DOHH2 (cell line): Measurements from ENCODE around the gene COA3.

ENCODE experiments used
- H3F3A ChIP-seq: fragments of 200-600 bp; sonication (generic), shearing (Covaris generic); 2 replicates; pipeline ENCODE4 v1.6.0; 2016; ENCODE audit warnings: antibody characterized with exemption, mild to moderate bottlenecking; ENCODE audit not compliant: control insufficient read depth, insufficient read depth
- H3K27ac ChIP-seq: fragments of 200-600 bp; sonication (generic); 2 replicates; pipeline ENCODE4 v1.5.1; 2014; ENCODE audit warnings: low read depth, mild to moderate bottlenecking, low read length, moderate library complexity
- H3K27me3 ChIP-seq: fragments of 200-600 bp; sonication (generic); 2 replicates; pipeline ENCODE4 v1.6.1; 2014; ENCODE audit warnings: mild to moderate bottlenecking, low read length, mixed read lengths; ENCODE audit not compliant: control insufficient read depth
- H3K36me3 ChIP-seq: fragments of 200-600 bp; sonication (generic); 2 replicates; pipeline ENCODE4 v1.6.1; 2014; ENCODE audit warnings: mild to moderate bottlenecking, low read length, moderate library complexity, mixed read lengths; ENCODE audit not compliant: control insufficient read depth
- H3K4me1 ChIP-seq: fragments of 200-600 bp; sonication (generic); 2 replicates; pipeline ENCODE4 v1.6.1; 2014; ENCODE audit warnings: mild to moderate bottlenecking, low read length, mixed read lengths; ENCODE audit not compliant: control insufficient read depth
- H3K4me2 ChIP-seq: fragments of 200-600 bp; sonication (generic); 2 replicates; pipeline ENCODE4 v1.6.0; 2014; ENCODE audit warnings: mild to moderate bottlenecking, low read length, moderate library complexity
- H3K4me3 ChIP-seq: fragments of 200-600 bp; sonication (generic); 2 replicates; pipeline ENCODE4 v1.5.1; 2014; ENCODE audit warnings: mild to moderate bottlenecking, low read length, mixed read lengths
- H3K79me2 ChIP-seq: fragments of 200-600 bp; sonication (generic); 2 replicates; pipeline ENCODE4 v1.6.1; 2014; ENCODE audit warnings: mild to moderate bottlenecking, low read length, mixed read lengths; ENCODE audit not compliant: control insufficient read depth
- H3K9me2 ChIP-seq: fragments of 200-600 bp; sonication (generic); replicated peaks from 2 replicates; pipeline ENCODE4 v1.6.1; 2014; ENCODE audit warnings: mild to moderate bottlenecking, low read length, mixed read lengths; ENCODE audit not compliant: control insufficient read depth
- H3K9me3 ChIP-seq: fragments of 200-600 bp; sonication (generic); 2 replicates; pipeline ENCODE4 v1.6.1; 2014; ENCODE audit warnings: antibody characterized with exemption, low read length, mixed read lengths; ENCODE audit not compliant: control insufficient read depth, insufficient read depth
- H4K20me1 ChIP-seq: fragments of 200-600 bp; sonication (generic); 2 replicates; pipeline ENCODE4 v1.6.0; 2014; ENCODE audit warnings: low read depth, mild to moderate bottlenecking, antibody characterized with exemption, low read length, moderate library complexity; ENCODE audit not compliant: control insufficient read depth, insufficient read depth
- EZH2phosphoT487 ChIP-seq: fragments of 200-600 bp; sonication (generic); IDR thresholded peaks from 2 replicates; pipeline ENCODE4 v1.6.1; 2017; ENCODE audit warnings: borderline replicate concordance, mild to moderate bottlenecking, antibody characterized with exemption, low read length, moderate library complexity, mixed read lengths
- TF ChIP-seq, protein P1 (sequence below): fragments of 200-600 bp; sonication (generic); IDR thresholded peaks from one replicate; pipeline ENCODE4 v1.5.1; 2014; ENCODE audit warnings: antibody characterized with exemption, mild to moderate bottlenecking, low read depth, low read length; ENCODE audit not compliant: poor library complexity, severe bottlenecking

The COA3 gene

GRCh38 chr17:42819939-42820535 lies 21.5 kb upstream of the COA3 start:
- Histone ChIP-seq H3K27ac (no peak overlapping the region), H3K4me1 (peaks cover 16% of the 10 kb centered on the region), H3K4me2 (no peak overlapping the region), H3K9me2 (no peaks in the 10 kb centered on the region), H3K27me3 (no peaks in the 10 kb centered on the region), H3F3A (peaks cover 3% of the 10 kb centered on the region), H3K79me2 (peaks cover 28% of the 10 kb centered on the region), H3K9me3 (no peaks in the 10 kb centered on the region), H4K20me1 (no peaks in the 10 kb centered on the region), H3K36me3 (peaks cover 62% of the 10 kb centered on the region), H3K4me3 (no peak overlapping the region)
- TF ChIP-seq, protein P1, sequence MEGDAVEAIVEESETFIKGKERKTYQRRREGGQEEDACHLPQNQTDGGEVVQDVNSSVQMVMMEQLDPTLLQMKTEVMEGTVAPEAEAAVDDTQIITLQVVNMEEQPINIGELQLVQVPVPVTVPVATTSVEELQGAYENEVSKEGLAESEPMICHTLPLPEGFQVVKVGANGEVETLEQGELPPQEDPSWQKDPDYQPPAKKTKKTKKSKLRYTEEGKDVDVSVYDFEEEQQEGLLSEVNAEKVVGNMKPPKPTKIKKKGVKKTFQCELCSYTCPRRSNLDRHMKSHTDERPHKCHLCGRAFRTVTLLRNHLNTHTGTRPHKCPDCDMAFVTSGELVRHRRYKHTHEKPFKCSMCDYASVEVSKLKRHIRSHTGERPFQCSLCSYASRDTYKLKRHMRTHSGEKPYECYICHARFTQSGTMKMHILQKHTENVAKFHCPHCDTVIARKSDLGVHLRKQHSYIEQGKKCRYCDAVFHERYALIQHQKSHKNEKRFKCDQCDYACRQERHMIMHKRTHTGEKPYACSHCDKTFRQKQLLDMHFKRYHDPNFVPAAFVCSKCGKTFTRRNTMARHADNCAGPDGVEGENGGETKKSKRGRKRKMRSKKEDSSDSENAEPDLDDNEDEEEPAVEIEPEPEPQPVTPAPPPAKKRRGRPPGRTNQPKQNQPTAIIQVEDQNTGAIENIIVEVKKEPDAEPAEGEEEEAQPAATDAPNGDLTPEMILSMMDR: peak; percentile 92
- TF ChIP-seq EZH2phosphoT487: no peak

DNA sequence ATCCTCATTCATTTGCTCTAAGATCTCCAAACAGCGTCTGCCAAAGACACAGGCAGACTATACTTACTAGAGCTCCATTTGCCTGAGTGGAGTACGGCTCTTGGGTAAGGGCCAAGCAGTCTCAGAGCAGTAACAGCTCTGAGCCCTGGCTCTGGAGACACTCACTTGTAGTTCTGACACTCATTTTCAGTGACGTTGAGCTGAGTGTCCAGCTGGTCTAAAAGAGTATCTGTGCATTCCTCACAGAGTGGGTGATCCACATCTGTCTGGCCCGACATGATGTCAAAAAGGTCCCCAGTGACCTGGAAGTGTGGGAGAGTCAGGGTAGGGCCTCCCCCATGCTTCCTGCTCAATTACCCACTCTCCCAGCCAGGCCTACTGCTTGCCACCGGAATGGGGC lies 19.9 kb upstream of the COA3 start:
- Histone ChIP-seq H3K4me2 (no peak overlapping the region), H3F3A (peaks cover 3% of the 10 kb centered on the region), H4K20me1 (no peaks in the 10 kb centered on the region), H3K27me3 (no peaks in the 10 kb centered on the region), H3K36me3 (peaks cover 74% of the 10 kb centered on the region), H3K9me2 (no peaks in the 10 kb centered on the region), H3K9me3 (no peaks in the 10 kb centered on the region), H3K79me2 (peaks cover 21% of the 10 kb centered on the region), H3K4me3 (no peak overlapping the region), H3K27ac (no peak overlapping the region), H3K4me1 (peaks cover 9% of the 10 kb centered on the region)
- TF ChIP-seq, protein P1: no peak
- no peak for TF ChIP-seq EZH2phosphoT487

DNA sequence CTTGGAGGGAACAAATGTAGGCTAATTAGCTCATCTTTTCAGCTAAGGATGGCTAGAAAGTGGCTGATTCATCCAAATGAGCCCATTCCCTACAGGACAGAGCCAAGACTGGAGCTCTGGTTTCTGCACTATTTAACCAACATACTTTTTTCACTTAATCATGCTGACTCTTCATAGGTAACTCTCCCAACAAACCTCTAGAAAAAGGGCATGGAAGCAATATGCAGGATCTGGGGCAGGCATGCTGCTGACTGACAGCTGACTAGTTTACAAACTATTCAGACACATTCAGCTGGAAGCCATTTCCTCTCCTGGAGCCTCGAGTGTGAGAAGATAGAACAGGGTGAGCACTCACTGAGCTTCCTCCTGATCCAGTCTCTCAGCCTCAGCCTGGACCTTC lies 19.4 kb upstream of the COA3 start:
- TF ChIP-seq, protein P1: no peak
- TF ChIP-seq EZH2phosphoT487: no peak
- H3K27ac ChIP-seq: no peak overlapping the region
- H3K4me3 ChIP-seq: no peak overlapping the region
- no peaks in the 10 kb centered on the region for H3K27me3 ChIP-seq
- H4K20me1 ChIP-seq: no peaks in the 10 kb centered on the region
- H3K79me2 ChIP-seq: peaks cover 16% of the 10 kb centered on the region
- H3K9me2 ChIP-seq: no peaks in the 10 kb centered on the region
- peaks cover 3% of the 10 kb centered on the region for H3F3A ChIP-seq
- no peaks in the 10 kb centered on the region for H3K9me3 ChIP-seq
- H3K4me2 ChIP-seq: no peak overlapping the region
- peaks cover 4% of the 10 kb centered on the region for H3K4me1 ChIP-seq
- H3K36me3 ChIP-seq: peaks cover 74% of the 10 kb centered on the region
